SK-N-SH (cell line): ENCODE data around the gene CST3. TPM values are rescaled to one million over a fixed set of nuclear protein-coding genes. Genes with fewer than 3 reads are reported as not detected.

ENCODE experiments used
- CTCF ChIA-PET: fragments of 300-600, 350-600 bp; formaldehyde crosslinking; extraction: SDS; loops from one replicate; lab custom pipeline; 2021; lab: Yijun Ruan, JAX
- POLR2A ChIA-PET: fragments of 350-600 bp; sonication (Branson Sonifier 250); formaldehyde crosslinking; extraction: SDS; loops from one replicate; lab custom pipeline; 2020; ENCODE audit warnings: antibody characterized with exemption, inconsistent platforms; lab: Yijun Ruan, JAX
- DNase-seq: peaks from one replicate; pipeline ENCODE4 v3.0.0; 2012
- H2AFZ ChIP-seq: fragments of 200-600 bp; sonication (generic); 2 replicates; pipeline ENCODE4 v1.8.1; 2016; ENCODE audit warnings: antibody characterized with exemption, mild to moderate bottlenecking, low read depth
- H3F3A ChIP-seq: fragments of 200-600 bp; sonication (generic); replicated peaks from 2 replicates; pipeline ENCODE3; 2016; ENCODE audit warnings: antibody characterized with exemption, mild to moderate bottlenecking; ENCODE audit not compliant: insufficient read depth
- H3K27ac ChIP-seq, 2 experiments: fragments of 200-500 bp in 1 of 2; fragments of 200-600 bp in 1 of 2; sonication (Bioruptor generic) in 1 of 2; sonication (generic), shearing (Covaris generic) in 1 of 2; 2 replicates each; pipeline versions ENCODE4 v1.5.1 to v1.6.1; 2014 to 2016; ENCODE audit warnings: low read depth in 2 of 2, inconsistent platforms in 1 of 2, low read length in 1 of 2, mild to moderate bottlenecking in 1 of 2, mixed read lengths in 1 of 2
- H3K27me3 ChIP-seq: fragments of 200-600 bp; sonication (generic), shearing (Covaris generic); 2 replicates; pipeline ENCODE4 v1.6.1; 2016; ENCODE audit warnings: mixed run types; ENCODE audit not compliant: insufficient read depth
- H3K36me3 ChIP-seq, 2 experiments: fragments of 200-500 bp in 1 of 2; fragments of 200-600 bp in 1 of 2; sonication (Bioruptor generic) in 1 of 2; sonication (generic) in 1 of 2; replicated peaks in 1 of 2; 2 replicates each; pipeline versions ENCODE3 to v1.5.1; 2014 to 2016; ENCODE audit warnings: low read length in 1 of 2, mild to moderate bottlenecking in 1 of 2; ENCODE audit not compliant: insufficient read depth in 2 of 2, control insufficient read depth in 1 of 2
- H3K4me1 ChIP-seq, 2 experiments: fragments of 200-500 bp in 1 of 2; fragments of 200-600 bp in 1 of 2; sonication (Bioruptor generic) in 1 of 2; sonication (generic), shearing (Covaris generic) in 1 of 2; 2 replicates each; pipeline versions ENCODE4 v1.5.1 to v1.6.1; 2014 to 2016; ENCODE audit warnings: low read depth in 1 of 2, low read length in 1 of 2, mixed run types in 1 of 2; ENCODE audit not compliant: insufficient read depth in 2 of 2, control insufficient read depth in 1 of 2
- H3K4me2 ChIP-seq: fragments of 200-600 bp; sonication (generic), shearing (Covaris generic); 2 replicates; pipeline ENCODE4 v1.6.1; 2017; ENCODE audit warnings: mixed run types
- H3K4me3 ChIP-seq, 2 experiments: fragments of 200-500 bp in 1 of 2; fragments of 200-600 bp in 1 of 2; sonication (Bioruptor generic) in 1 of 2; sonication (generic), shearing (Covaris generic) in 1 of 2; 2 replicates each; pipeline versions ENCODE4 v1.5.1 to v1.8.1; 2014 to 2016; ENCODE audit warnings: low read depth in 2 of 2, inconsistent platforms in 1 of 2, low read length in 1 of 2, mild to moderate bottlenecking in 1 of 2, mixed read lengths in 1 of 2, moderate library complexity in 1 of 2
- H3K79me2 ChIP-seq: fragments of 200-600 bp; sonication (generic); 2 replicates; pipeline ENCODE4 v1.8.1; 2017; ENCODE audit warnings: mild to moderate bottlenecking; ENCODE audit not compliant: insufficient read depth
- H3K9ac ChIP-seq: fragments of 200-600 bp; sonication (generic); 2 replicates; pipeline ENCODE4 v1.6.1; 2017; ENCODE audit warnings: mixed run types
- H3K9me2 ChIP-seq: fragments of 200-600 bp; sonication (generic); 2 replicates; pipeline ENCODE4 v1.6.1; 2017; ENCODE audit warnings: mixed run types
- H3K9me3 ChIP-seq: fragments of 200-600 bp; sonication (generic); 2 replicates; pipeline ENCODE4 v1.6.1; 2017; ENCODE audit warnings: mixed run types, mild to moderate bottlenecking, moderate library complexity
- H4K20me1 ChIP-seq: fragments of 200-600 bp; sonication (generic); 2 replicates; pipeline ENCODE4 v1.6.1; 2017; ENCODE audit warnings: mild to moderate bottlenecking, mixed run types; ENCODE audit not compliant: insufficient read depth
- CHD2 ChIP-seq: fragments of 150-350 bp; IDR thresholded peaks from 2 replicates; pipeline ENCODE4 v1.6.1; 2018; ENCODE audit warnings: low read length; ENCODE audit not compliant: partially characterized antibody
- ELF1 ChIP-seq: IDR thresholded peaks from 2 replicates; pipeline ENCODE4 v1.4.0; 2012
- EZH2phosphoT487 ChIP-seq: fragments of 200-600 bp; sonication (generic); IDR thresholded peaks from 2 replicates; pipeline ENCODE4 v1.6.1; 2017; ENCODE audit warnings: low read depth, mixed run types, mild to moderate bottlenecking, antibody characterized with exemption, moderate library complexity, borderline replicate concordance
- FOSL2 ChIP-seq: IDR thresholded peaks from 2 replicates; pipeline ENCODE4 v1.4.0; 2012; ENCODE audit warnings: low read depth, mild to moderate bottlenecking, moderate library complexity, borderline replicate concordance
- FOXJ3 ChIP-seq: sonication (generic); formaldehyde crosslinking; IDR thresholded peaks from 2 replicates; pipeline ENCODE4 v1.5.1; 2020; ENCODE audit warnings: mild to moderate bottlenecking, missing genetic modification reagents
- FOXM1 ChIP-seq: IDR thresholded peaks from 2 replicates; pipeline ENCODE4 v1.4.0; 2012; ENCODE audit warnings: low read depth, mild to moderate bottlenecking
- GABPA ChIP-seq: IDR thresholded peaks from 2 replicates; pipeline ENCODE4 v1.4.0; 2012; ENCODE audit warnings: low read depth, mild to moderate bottlenecking
- GATA2 ChIP-seq: sonication (generic); formaldehyde crosslinking; IDR thresholded peaks from 2 replicates; pipeline ENCODE4 v1.5.0; 2020; ENCODE audit warnings: mild to moderate bottlenecking, missing genetic modification reagents
- JUND ChIP-seq: IDR thresholded peaks from 2 replicates; pipeline ENCODE4 v1.4.0; 2012
- MEF2A ChIP-seq: IDR thresholded peaks from 2 replicates; pipeline ENCODE4 v1.4.0; 2012; ENCODE audit warnings: low read depth, borderline replicate concordance
- MXI1 ChIP-seq: IDR thresholded peaks from 2 replicates; pipeline ENCODE4 v1.6.1; 2012; ENCODE audit warnings: mild to moderate bottlenecking, low read depth, low read length, improper control_type of control experiment
- NRF1 ChIP-seq: IDR thresholded peaks from 2 replicates; pipeline ENCODE4 v1.6.1; 2012; ENCODE audit warnings: low read depth, mild to moderate bottlenecking, low read length
- RAD21 ChIP-seq: IDR thresholded peaks from 2 replicates; pipeline ENCODE4 v1.6.1; 2012; ENCODE audit warnings: mild to moderate bottlenecking, low read length
- RCOR1 ChIP-seq: fragments of 150-350 bp; IDR thresholded peaks from 2 replicates; pipeline ENCODE4 v1.6.1; 2017; ENCODE audit warnings: antibody characterized with exemption, low read length
- RFX5 ChIP-seq: IDR thresholded peaks from 2 replicates; pipeline ENCODE4 v1.6.1; 2012; ENCODE audit warnings: mild to moderate bottlenecking, improper control_type of control experiment, low read length
- TCF12 ChIP-seq: IDR thresholded peaks from 2 replicates; pipeline ENCODE4 v1.4.0; 2012
- TEAD4 ChIP-seq: IDR thresholded peaks from 2 replicates; pipeline ENCODE4 v1.4.0; 2012; ENCODE audit warnings: mild to moderate bottlenecking, borderline replicate concordance; ENCODE audit not compliant: insufficient read depth
- YY1 ChIP-seq: IDR thresholded peaks from 2 replicates; pipeline ENCODE4 v1.4.0; 2012; ENCODE audit warnings: low read depth, mild to moderate bottlenecking
- WGBS: methylation state at CpG from one replicate; pipeline ENCODE4 v1.1.6; 2017; ENCODE audit warnings: low lambda C conversion rate; 5-methylcytosine and 5-hydroxymethylcytosine counted together
- polyA plus RNA-seq, 3 experiments: library from polyadenylated mRNA; depleted of rRNA; stranded (reverse); fragments of >200 nt; gene quantifications; 2 replicates each; pipeline ENCODE4 v1.2.3, GENCODE V29; 2012
- TF ChIP-seq, protein P1 (sequence below): IDR thresholded peaks from 2 replicates; pipeline ENCODE4 v1.4.0; 2012; ENCODE audit warnings: low read depth, borderline replicate concordance
- TF ChIP-seq, protein P2 (sequence below): fragments of 200-600 bp; sonication (generic); IDR thresholded peaks from 2 replicates; pipeline ENCODE4 v1.6.1; 2017; ENCODE audit warnings: antibody characterized with exemption, mild to moderate bottlenecking, moderate library complexity
- TF ChIP-seq, protein P3 (sequence below): fragments of 150-350 bp; IDR thresholded peaks from 2 replicates; pipeline ENCODE4 v1.6.1; 2017; ENCODE audit warnings: antibody characterized with exemption, low read length, low read depth, borderline replicate concordance

CST3 gene
- polyA plus RNA-seq, 1 of the 3 experiments (the other 2 are of a cell fraction) = 428 TPM

DNA sequence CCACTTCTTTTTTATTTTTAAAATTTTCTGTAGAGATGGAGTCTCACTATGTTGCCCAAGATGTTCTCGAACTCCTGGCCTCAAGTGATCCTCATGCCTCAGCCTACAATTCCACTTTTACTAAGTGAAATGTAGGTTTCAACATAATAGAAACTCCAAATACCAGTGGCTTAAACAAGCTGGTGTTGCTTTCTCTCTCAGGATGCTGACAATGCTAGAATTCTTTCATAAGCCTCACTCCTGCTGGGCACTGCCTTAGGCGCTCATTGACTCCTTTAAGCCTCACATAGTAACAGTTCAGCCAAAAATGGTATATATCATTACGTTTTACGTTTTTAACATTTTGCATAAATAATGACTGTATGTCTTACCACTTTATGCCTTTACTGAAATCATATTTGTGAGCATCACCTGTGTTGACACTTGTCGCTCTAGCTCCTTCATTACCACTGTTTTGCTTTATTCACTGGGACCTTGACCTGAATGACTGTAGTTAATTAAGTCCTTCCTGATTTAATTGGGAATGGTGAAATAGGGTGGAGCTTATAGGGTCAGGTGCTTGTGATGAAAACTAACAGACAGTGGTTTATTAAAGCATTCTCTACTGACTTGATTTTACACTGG lies 28.2 kb downstream of the CST3 start:
- no peak overlapping the region for H3K9ac ChIP-seq
- no peaks in the 10 kb centered on the region for H3K79me2 ChIP-seq
- no peak overlapping the region for H3K4me2 ChIP-seq
- H3K27me3 ChIP-seq = peaks cover 49% of the 10 kb centered on the region
- H3F3A ChIP-seq = no peaks in the 10 kb centered on the region
- ChIA-PET POLR2A (no interaction called here), CTCF (interaction anchor here (1.1 to 9.5 kb wide), 3 partner anchors 10 to 167 kb away, joined by 3 to 92 read pairs (median 3); no protein-coding TSS in a partner anchor)
- no peaks in the 10 kb centered on the region for H3K4me1 ChIP-seq
- H3K4me3 ChIP-seq = no peak overlapping the region
- H3K27ac ChIP-seq = no peak overlapping the region
- H2AFZ ChIP-seq = no peak overlapping the region
- H3K9me2 ChIP-seq = no peaks in the 10 kb centered on the region
- 64% methylated on average over 5 of the region's 5 CpGs for WGBS
- no peaks in the 10 kb centered on the region for H4K20me1 ChIP-seq
- no peaks in the 10 kb centered on the region for H3K9me3 ChIP-seq
- H3K36me3 ChIP-seq = no peaks in the 10 kb centered on the region
- TF ChIP-seq RAD21 (no peak), RFX5 (no peak), MXI1 (no peak), RCOR1 (no peak), TEAD4 (no peak), MEF2A (no peak)
- TF ChIP-seq, protein P1, sequence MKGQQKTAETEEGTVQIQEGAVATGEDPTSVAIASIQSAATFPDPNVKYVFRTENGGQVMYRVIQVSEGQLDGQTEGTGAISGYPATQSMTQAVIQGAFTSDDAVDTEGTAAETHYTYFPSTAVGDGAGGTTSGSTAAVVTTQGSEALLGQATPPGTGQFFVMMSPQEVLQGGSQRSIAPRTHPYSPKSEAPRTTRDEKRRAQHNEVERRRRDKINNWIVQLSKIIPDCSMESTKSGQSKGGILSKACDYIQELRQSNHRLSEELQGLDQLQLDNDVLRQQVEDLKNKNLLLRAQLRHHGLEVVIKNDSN = no peak
- DNase-seq = no peak

DNA sequence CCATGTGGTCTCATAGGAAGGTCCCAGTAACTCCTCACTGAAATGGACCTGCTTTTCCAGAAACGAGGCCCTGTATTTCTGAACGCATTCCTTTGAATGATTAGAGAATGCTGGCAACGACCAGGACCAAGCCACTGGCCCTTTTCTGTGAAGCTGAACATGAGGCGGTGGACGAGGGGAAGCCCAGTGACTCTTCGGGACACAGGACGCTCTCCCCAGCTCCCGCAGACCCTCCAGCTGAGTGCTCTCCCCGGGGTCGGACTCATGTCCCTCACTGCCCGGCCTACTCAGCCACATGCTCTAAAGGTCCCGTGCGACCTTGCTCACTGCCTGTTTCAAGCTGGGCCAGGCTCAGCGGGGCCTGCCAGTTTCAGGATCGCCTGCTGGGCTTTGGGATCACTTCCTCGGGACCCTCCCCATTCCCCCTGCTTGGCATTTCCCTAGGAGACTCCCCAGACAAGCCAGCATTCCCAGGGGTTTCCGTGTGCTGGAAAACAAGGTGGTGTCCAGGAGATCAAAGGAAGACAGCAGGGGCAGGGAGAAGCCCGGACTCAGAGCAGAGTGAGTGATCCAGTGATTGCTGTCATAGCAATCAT lies 29.4 kb downstream of the CST3 start:
- Histone ChIP-seq H3K79me2 (no peaks in the 10 kb centered on the region), H3K9me3 (no peaks in the 10 kb centered on the region), H3K9me2 (no peaks in the 10 kb centered on the region), H3K9ac (no peak overlapping the region), H3K36me3 (no peaks in the 10 kb centered on the region), H3K27me3 (peaks cover 49% of the 10 kb centered on the region), H3F3A (no peaks in the 10 kb centered on the region), H3K4me2 (no peak overlapping the region), H4K20me1 (no peaks in the 10 kb centered on the region), H3K27ac (no peak overlapping the region), H3K4me1 (no peaks in the 10 kb centered on the region), H2AFZ (no peak overlapping the region), H3K4me3 (no peak overlapping the region)
- 45% methylated on average over 9 of the region's 18 CpGs for WGBS
- TF ChIP-seq CHD2 = no peak
- no peak for TF ChIP-seq GABPA
- TF ChIP-seq GATA2 (CRISPR knock-in tag) = no peak
- TF ChIP-seq, protein P2, sequence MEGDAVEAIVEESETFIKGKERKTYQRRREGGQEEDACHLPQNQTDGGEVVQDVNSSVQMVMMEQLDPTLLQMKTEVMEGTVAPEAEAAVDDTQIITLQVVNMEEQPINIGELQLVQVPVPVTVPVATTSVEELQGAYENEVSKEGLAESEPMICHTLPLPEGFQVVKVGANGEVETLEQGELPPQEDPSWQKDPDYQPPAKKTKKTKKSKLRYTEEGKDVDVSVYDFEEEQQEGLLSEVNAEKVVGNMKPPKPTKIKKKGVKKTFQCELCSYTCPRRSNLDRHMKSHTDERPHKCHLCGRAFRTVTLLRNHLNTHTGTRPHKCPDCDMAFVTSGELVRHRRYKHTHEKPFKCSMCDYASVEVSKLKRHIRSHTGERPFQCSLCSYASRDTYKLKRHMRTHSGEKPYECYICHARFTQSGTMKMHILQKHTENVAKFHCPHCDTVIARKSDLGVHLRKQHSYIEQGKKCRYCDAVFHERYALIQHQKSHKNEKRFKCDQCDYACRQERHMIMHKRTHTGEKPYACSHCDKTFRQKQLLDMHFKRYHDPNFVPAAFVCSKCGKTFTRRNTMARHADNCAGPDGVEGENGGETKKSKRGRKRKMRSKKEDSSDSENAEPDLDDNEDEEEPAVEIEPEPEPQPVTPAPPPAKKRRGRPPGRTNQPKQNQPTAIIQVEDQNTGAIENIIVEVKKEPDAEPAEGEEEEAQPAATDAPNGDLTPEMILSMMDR = no peak
- no peak for TF ChIP-seq ELF1
- TF ChIP-seq RAD21 = no peak
- no peak for TF ChIP-seq FOXM1
- no peak for TF ChIP-seq YY1
- no peak for TF ChIP-seq NRF1
- TF ChIP-seq JUND = no peak
- TF ChIP-seq FOXJ3 = no peak
- no peak for TF ChIP-seq MEF2A
- no peak for TF ChIP-seq FOSL2
- TF ChIP-seq, protein P3, sequence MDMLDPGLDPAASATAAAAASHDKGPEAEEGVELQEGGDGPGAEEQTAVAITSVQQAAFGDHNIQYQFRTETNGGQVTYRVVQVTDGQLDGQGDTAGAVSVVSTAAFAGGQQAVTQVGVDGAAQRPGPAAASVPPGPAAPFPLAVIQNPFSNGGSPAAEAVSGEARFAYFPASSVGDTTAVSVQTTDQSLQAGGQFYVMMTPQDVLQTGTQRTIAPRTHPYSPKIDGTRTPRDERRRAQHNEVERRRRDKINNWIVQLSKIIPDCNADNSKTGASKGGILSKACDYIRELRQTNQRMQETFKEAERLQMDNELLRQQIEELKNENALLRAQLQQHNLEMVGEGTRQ = no peak
- TF ChIP-seq TCF12 = no peak
- no peak for TF ChIP-seq EZH2phosphoT487
- POLR2A ChIA-PET = no interaction called here
- CTCF ChIA-PET = interaction anchor here (1.1 to 9.5 kb wide), 5 partner anchors 9 to 258 kb away, joined by 3 to 92 read pairs (median 8); partner anchors contain the start of gene NXT1
- DNase-seq = no peak
